NCI-H524 (cell line): ENCODE results near the gene FZD10.

ENCODE experiments used
- DNase-seq, 2 experiments: peaks; one replicate each; lab custom pipeline; 2025; lab: John Stamatoyannopoulos, UW

The FZD10 gene

GRCh38 chr12:130205495-130205894 lies 43.2 kb downstream of the FZD10 start:
- no peak for DNase-seq

- DNase-seq, result no peak
These were observed 50.2 kb downstream of the FZD10 start for GRCh38 chr12:130212384-130212989.

- no peak for DNase-seq
These were observed 51.0 kb downstream of the FZD10 start for GRCh38 chr12:130213249-130213648.

GRCh38 chr12:130214686-130215395 lies 52.6 kb downstream of the FZD10 start:
- DNase-seq, result peak in 1 of 2 experiments; percentile 5
